Suprapubic skin (tissue), 3 donors: ENCODE measurements around the gene AQP12A.

ENCODE experiments used
- EP300 ChIP-seq: sonication (generic); formaldehyde crosslinking; IDR thresholded peaks from one replicate; pipeline ENCODE4 v1.6.1; 2017; ENCODE audit warnings: antibody characterized with exemption
- TF ChIP-seq, protein P1 (sequence below), 2 donors: fragments of 200-600 bp in 1 of 2; fragments of 450-650 bp in 1 of 2; sonication (generic) in 1 of 2; IDR thresholded peaks; one replicate each; pipeline ENCODE4 v1.5.1; 2016 to 2019; ENCODE audit warnings: antibody characterized with exemption in 2 of 2, mild to moderate bottlenecking in 1 of 2, moderate library complexity in 1 of 2

GRCh38 chr2:240645346-240645745 lies 46.3 kb upstream of the AQP12A start:
- TF ChIP-seq, protein P1, sequence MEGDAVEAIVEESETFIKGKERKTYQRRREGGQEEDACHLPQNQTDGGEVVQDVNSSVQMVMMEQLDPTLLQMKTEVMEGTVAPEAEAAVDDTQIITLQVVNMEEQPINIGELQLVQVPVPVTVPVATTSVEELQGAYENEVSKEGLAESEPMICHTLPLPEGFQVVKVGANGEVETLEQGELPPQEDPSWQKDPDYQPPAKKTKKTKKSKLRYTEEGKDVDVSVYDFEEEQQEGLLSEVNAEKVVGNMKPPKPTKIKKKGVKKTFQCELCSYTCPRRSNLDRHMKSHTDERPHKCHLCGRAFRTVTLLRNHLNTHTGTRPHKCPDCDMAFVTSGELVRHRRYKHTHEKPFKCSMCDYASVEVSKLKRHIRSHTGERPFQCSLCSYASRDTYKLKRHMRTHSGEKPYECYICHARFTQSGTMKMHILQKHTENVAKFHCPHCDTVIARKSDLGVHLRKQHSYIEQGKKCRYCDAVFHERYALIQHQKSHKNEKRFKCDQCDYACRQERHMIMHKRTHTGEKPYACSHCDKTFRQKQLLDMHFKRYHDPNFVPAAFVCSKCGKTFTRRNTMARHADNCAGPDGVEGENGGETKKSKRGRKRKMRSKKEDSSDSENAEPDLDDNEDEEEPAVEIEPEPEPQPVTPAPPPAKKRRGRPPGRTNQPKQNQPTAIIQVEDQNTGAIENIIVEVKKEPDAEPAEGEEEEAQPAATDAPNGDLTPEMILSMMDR (IDR thresholded peaks at IDR 0.05), result no peak
- no peak for TF ChIP-seq EP300
